Posterior vena cava (tissue), 2 donors: Measurements from ENCODE around the gene SEC24D. TPM values are rescaled to one million over a fixed set of nuclear protein-coding genes. Genes with fewer than 3 reads are reported as not detected.

Experiments
- DNase-seq: peaks from one replicate; pipeline ENCODE4 v3.0.0-alpha.2; 2020; ENCODE audit warnings: low spot score
- intact Hi-C, 2 donors: fragments of 100-400 bp; cut with DNase I; formaldehyde crosslinking; loops; one replicate each; pipeline versions ENCODE4 v1.14.1 to v1.14.2; 2022 to 2023
- total RNA-seq, 2 donors: library from RNA; stranded (reverse); fragmentation: NEBNext Ultra II Directional; extraction: Animal tissue kit (Norgen Biotek cat#: 25700); gene quantifications; one replicate each; pipeline ENCODE4 v1.2.1, GENCODE V29; 2021
- donor health status: DM: yes; HTN: yes; CAD: no.
- donor health status: DM: yes; HTN: yes; CAD: no.

The SEC24D gene
- total RNA-seq, 2 donors from 2014 or later = 103 to 117 TPM

- DNase-seq = no peak
- intact Hi-C loops = no loop called here
These were observed 152.4 kb downstream of the SEC24D start for GRCh38 chr4:118683513-118683912.

GRCh38 chr4:118682928-118683327 is 153.0 kb downstream of the SEC24D start:
- intact Hi-C loops = no loop called here
- no peak for DNase-seq

GRCh38 chr4:118680808-118681207 is 155.1 kb downstream of the SEC24D start:
- intact Hi-C loops = no loop called here
- DNase-seq = no peak

DNA sequence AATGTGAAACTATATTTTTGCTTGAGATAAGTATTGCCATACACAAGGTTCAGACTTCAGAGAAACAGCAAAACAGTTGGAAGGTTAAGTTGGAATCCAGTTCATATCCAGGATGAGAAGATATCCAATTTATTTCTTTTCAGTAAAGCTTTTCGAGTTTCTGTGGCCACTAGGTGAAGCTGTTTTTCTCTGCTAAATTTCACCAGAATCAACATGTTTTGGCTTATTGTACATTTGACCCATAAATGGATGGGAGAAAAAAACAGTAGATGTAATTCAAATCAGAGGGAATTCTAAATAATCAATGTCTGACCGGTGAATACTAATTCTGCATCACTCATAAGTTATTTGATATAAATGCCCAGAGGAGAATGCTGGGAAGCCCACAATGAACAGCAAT is 159.8 kb downstream of the SEC24D start:
- intact Hi-C loops = no loop called here

More for the DNA sequence above, 159.8 kb downstream of the SEC24D start:
- no peak for DNase-seq

Other genes starting within 250 kb of the SEC24D start
- 10 to 100 TPM; 43.6 to 44.8 TPM for gene METTL14, start 150.7 kb downstream of the SEC24D start, total RNA-seq
- 1,000 to 10,000 TPM in 1 of 2 donors, 100 to 1,000 TPM in 1; 960 to 1,079 TPM for gene SYNPO2, start 52.7 kb upstream of the SEC24D start, total RNA-seq